Kidney epithelial cell (primary cell): ENCODE data around the gene GET4. TPM values are rescaled to one million over a fixed set of nuclear protein-coding genes. Genes with fewer than 3 reads are reported as not detected.

ENCODE experiments used
- DNase-seq: peaks from one replicate; pipeline ENCODE4 v3.0.0-alpha.2; 2010; ENCODE audit warnings: low read depth
- H3K27me3 ChIP-seq: 2 replicates; pipeline ENCODE4 v1.6.0; 2011; ENCODE audit warnings: low read length; ENCODE audit not compliant: control insufficient read depth, insufficient read depth
- H3K36me3 ChIP-seq: 2 replicates; pipeline ENCODE4 v1.5.1; 2011; ENCODE audit warnings: low read length; ENCODE audit not compliant: control insufficient read depth, insufficient read depth
- H3K4me3 ChIP-seq: 2 replicates; pipeline ENCODE4 v1.5.1; 2011; ENCODE audit warnings: low read depth, mild to moderate bottlenecking, control low read depth, low read length
- total RNA-seq: library from RNA; depleted of rRNA; stranded (reverse); fragments of >200 nt; gene quantifications from 2 replicates; pipeline ENCODE4 v1.2.3, GENCODE V29; 2015
- TF ChIP-seq, protein P1 (sequence below): IDR thresholded peaks from 2 replicates; pipeline ENCODE4 v1.5.1; 2011; ENCODE audit warnings: mild to moderate bottlenecking, moderate library complexity, low read length, control low read depth, inconsistent platforms; ENCODE audit not compliant: insufficient read depth, poor library complexity, severe bottlenecking

The GET4 gene
- total RNA-seq, 1 donor from 2014 or later, result 63.1 TPM

DNA sequence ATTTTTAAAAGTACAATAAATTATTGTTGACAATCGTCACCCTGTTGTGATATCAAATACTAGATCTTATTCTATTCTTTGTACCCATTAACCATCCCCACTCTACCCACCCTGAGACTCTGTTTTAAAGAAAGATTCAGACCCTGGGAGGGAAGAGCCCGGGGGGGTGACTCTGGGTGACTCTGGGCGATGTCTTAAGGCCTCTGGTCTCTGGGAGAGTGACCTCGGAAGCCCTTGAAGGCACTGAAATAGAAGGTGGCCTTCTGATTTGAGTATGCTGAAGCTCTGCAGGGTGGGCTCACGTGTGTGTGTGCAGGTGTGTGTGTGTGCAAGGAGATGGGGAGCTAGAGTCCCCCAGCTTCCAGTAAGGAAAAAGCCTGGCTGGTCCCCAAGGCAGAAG lies 68.4 kb downstream of the GET4 start:
- DNase-seq, result no peak
- no peak overlapping the region for H3K4me3 ChIP-seq
- TF ChIP-seq, protein P1, sequence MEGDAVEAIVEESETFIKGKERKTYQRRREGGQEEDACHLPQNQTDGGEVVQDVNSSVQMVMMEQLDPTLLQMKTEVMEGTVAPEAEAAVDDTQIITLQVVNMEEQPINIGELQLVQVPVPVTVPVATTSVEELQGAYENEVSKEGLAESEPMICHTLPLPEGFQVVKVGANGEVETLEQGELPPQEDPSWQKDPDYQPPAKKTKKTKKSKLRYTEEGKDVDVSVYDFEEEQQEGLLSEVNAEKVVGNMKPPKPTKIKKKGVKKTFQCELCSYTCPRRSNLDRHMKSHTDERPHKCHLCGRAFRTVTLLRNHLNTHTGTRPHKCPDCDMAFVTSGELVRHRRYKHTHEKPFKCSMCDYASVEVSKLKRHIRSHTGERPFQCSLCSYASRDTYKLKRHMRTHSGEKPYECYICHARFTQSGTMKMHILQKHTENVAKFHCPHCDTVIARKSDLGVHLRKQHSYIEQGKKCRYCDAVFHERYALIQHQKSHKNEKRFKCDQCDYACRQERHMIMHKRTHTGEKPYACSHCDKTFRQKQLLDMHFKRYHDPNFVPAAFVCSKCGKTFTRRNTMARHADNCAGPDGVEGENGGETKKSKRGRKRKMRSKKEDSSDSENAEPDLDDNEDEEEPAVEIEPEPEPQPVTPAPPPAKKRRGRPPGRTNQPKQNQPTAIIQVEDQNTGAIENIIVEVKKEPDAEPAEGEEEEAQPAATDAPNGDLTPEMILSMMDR, result no peak

DNA sequence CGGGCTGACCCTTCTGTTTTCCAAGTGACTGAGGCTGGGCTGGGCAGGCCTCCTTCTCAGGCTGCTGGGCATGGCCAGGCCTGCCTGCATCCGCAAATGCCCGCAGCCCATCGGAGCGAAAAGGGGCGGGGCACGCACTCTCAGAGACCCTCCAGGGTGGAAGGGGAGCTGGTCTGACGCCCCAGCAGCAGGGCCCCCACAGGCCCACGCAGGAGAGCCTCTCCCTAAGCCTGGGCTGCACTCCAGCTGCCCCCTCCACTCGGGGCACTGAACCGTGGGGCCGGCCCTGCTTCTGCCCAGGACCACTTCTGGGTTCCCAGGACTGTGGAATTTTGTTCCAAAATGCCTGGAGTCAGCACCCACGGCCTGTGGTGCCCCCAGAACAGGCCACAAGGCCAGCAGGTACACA lies 68.8 kb downstream of the GET4 start:
- TF ChIP-seq, protein P1, result no peak
- DNase-seq, result no peak
- no peak overlapping the region for H3K4me3 ChIP-seq

More for the DNA sequence above, 68.4 kb downstream of the GET4 start:
- no peaks in the 10 kb centered on the region for H3K36me3 ChIP-seq
- peaks cover 6% of the 10 kb centered on the region for H3K27me3 ChIP-seq

DNA sequence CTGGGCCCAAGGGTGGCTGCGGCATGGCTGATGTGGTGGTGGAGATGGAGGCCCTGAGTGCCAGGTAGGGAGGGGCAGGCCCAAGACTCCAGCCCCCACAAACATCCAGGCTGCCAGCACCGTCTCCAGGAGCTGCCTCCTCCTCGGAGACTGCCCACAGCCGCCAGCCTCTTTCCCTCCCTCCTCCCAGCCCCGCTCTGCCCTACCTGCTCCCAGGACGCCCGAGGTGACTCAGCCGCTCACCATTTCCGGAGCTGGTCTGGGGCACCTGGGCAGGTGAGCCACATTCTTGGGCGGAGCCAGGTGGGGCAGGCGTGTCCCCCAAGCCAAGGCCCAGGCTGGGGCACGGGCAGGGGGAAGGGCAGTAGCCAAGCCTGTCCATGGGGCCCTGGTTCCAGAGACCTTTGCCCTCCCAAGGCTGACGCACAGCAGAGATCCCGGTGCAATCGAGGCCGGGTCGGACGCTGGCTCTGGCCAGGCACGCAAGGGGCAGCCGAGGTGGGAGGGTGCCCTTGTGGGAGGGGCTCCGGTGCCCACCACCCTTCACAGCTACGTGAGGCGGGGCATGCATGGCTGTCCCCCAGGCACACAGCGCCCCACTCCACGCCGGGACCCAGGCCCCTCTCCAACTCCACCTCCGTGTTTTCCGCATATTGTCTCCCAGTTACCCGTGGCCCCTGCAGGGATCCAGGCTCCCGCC lies 69.4 kb downstream of the GET4 start:
- Histone ChIP-seq H3K27me3 (peaks cover 3% of the 10 kb centered on the region), H3K36me3 (no peaks in the 10 kb centered on the region), H3K4me3 (no peak overlapping the region)
- no peak for DNase-seq
- TF ChIP-seq, protein P1, result no peak

More for the DNA sequence above, 68.8 kb downstream of the GET4 start:
- H3K36me3 ChIP-seq, result no peaks in the 10 kb centered on the region
- peaks cover 3% of the 10 kb centered on the region for H3K27me3 ChIP-seq

Other genes with a start within 250 kb of the GET4 start
- gene DNAAF5, start 149.9 kb upstream of the GET4 start, total RNA-seq, result 59.7 and 70.6 TPM in 2 replicates
- 23.7 and 23.8 TPM in 2 replicates for gene PRKAR1B, start 149.3 kb upstream of the GET4 start, total RNA-seq
- gene SUN1, start 44.1 kb upstream of the GET4 start, total RNA-seq, result 192 and 220 TPM in 2 replicates
- 14.3 and 14.9 TPM in 2 replicates for gene ADAP1, start 78.1 kb downstream of the GET4 start, total RNA-seq
- gene COX19, start 99.0 kb downstream of the GET4 start, total RNA-seq, result 14.1 and 15.5 TPM in 2 replicates
- 0.75 TPM in 1 of 2 replicates, not detected in the other for gene CYP2W1, start 106.6 kb downstream of the GET4 start, total RNA-seq
- 0.21 TPM in 2 replicates for gene GPR146, start 168.0 kb downstream of the GET4 start, total RNA-seq
- 0.08 and 0.55 TPM in 2 replicates for gene GPER1, start 211.6 kb downstream of the GET4 start, total RNA-seq